Activated CD4-positive, alpha-beta T cell treated with anti-CD3 and anti-CD28 coated beads, Interleukin-2, amount 10 ng/mL, durations not matched to agents 24 days and 14 days (primary cell): ENCODE measurements around the gene TGIF1. TPM values are rescaled to one million over a fixed set of nuclear protein-coding genes. Genes with fewer than 3 reads are reported as not detected.

ENCODE experiments used
- DNase-seq: peaks from one replicate; pipeline ENCODE4 v3.0.0; 2022
- H3K27ac Mint-ChIP-seq: one replicate; pipeline ENCODE4 v1.8.0; 2022; ENCODE audit warnings: mild to moderate bottlenecking, mixed read lengths
- H3K27me3 Mint-ChIP-seq: one replicate; pipeline ENCODE4 v1.8.0; 2022; ENCODE audit warnings: mixed read lengths
- H3K36me3 Mint-ChIP-seq: one replicate; pipeline ENCODE4 v1.8.0; 2022; ENCODE audit warnings: low read depth, mild to moderate bottlenecking, mixed read lengths
- H3K4me1 Mint-ChIP-seq: one replicate; pipeline ENCODE4 v1.8.0; 2021; ENCODE audit warnings: mixed read lengths
- H3K4me3 Mint-ChIP-seq: one replicate; pipeline ENCODE4 v1.8.0; 2022; ENCODE audit warnings: mild to moderate bottlenecking, moderate library complexity, mixed read lengths
- H3K9me3 Mint-ChIP-seq: one replicate; pipeline ENCODE4 v1.8.0; 2021; ENCODE audit warnings: mixed read lengths
- intact Hi-C: fragments of 100-400 bp; cut with micrococcal nuclease; formaldehyde crosslinking; loops from one replicate; pipeline ENCODE4 v1.15.1; 2023
- total RNA-seq: library from RNA; stranded (reverse); gene quantifications from 2 replicates; pipeline ENCODE4 v1.2.3, GENCODE V29; 2022

The TGIF1 gene
- total RNA-seq, 1 donor from 2014 or later = 50.7 TPM

GRCh38 chr18:3447068-3447894 is 2.7 kb upstream of the TGIF1 start:
- H3K9me3 Mint-ChIP-seq = no peaks in the 10 kb centered on the region
- intact Hi-C loops = loop anchor here (2.0 to 5.0 kb wide), 4 partner anchors 35 to 1850 kb away; partner anchors contain the start of gene ZBTB14
- peaks cover 12% of the 10 kb centered on the region for H3K36me3 Mint-ChIP-seq
- no peak for DNase-seq
- peaks cover 27% of the 10 kb centered on the region for H3K4me1 Mint-ChIP-seq
- H3K4me3 Mint-ChIP-seq = peak overlapping the region; percentile 96
- no peaks in the 10 kb centered on the region for H3K27me3 Mint-ChIP-seq
- peak overlapping the region; percentile 99 for H3K27ac Mint-ChIP-seq

DNA sequence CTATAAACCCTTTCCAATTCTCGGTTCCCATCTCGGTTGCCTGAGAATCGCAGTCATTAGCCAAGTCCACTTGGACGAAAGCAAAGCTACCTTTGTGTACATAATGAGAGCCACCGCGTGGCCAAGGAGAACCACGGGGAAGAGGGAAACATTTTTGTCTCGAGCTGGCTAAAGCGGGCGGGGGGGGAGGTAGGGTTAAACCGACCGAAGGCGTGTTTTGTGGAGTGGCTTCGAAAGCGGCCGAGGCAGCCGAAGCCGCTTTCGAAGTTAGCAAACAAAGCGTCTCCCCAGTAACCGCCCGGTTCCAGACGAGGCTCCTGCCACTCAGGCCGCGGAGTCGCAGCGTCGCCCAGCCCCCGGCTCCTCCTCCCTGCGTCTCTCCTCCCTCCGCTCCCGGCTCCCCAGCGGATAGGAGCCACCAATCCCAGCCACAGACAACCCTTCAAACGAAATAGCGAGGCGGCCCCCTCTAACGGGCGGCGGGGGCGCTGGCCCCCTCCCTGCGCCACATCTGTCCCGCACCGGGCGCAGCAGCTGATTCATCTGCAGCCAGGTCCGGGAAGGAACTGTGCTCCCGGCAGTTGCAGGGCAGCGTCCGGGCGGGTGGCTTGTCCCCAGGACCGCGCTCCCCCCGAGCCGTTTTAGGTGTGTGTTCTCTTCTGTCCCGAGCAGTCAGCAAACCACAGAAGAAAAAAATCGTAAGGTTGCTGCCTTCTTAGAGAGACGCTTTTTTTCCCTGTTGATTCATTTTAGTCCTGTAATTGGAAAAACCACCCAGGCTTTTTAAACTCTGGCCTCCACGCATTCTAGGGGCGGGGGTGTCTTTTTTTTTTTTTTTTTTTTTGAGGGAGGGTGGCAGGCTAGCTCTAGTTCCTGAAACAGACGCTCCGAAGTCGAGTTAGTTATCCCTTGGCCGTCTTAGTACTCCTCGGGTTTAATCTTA is 1.8 kb upstream of the TGIF1 start:
- intact Hi-C loops = loop anchor here (1.0 to 5.0 kb wide), 11 partner anchors 36 to 1849 kb away; partner anchors contain the start of gene ZBTB14
- H3K4me3 Mint-ChIP-seq = peak overlapping the region; percentile 96
- H3K36me3 Mint-ChIP-seq = peaks cover 19% of the 10 kb centered on the region
- H3K4me1 Mint-ChIP-seq = peaks cover 35% of the 10 kb centered on the region
- H3K27ac Mint-ChIP-seq = peak overlapping the region; percentile 99
- H3K27me3 Mint-ChIP-seq = no peaks in the 10 kb centered on the region
- H3K9me3 Mint-ChIP-seq = no peaks in the 10 kb centered on the region
- peak; percentile 96 for DNase-seq

DNA sequence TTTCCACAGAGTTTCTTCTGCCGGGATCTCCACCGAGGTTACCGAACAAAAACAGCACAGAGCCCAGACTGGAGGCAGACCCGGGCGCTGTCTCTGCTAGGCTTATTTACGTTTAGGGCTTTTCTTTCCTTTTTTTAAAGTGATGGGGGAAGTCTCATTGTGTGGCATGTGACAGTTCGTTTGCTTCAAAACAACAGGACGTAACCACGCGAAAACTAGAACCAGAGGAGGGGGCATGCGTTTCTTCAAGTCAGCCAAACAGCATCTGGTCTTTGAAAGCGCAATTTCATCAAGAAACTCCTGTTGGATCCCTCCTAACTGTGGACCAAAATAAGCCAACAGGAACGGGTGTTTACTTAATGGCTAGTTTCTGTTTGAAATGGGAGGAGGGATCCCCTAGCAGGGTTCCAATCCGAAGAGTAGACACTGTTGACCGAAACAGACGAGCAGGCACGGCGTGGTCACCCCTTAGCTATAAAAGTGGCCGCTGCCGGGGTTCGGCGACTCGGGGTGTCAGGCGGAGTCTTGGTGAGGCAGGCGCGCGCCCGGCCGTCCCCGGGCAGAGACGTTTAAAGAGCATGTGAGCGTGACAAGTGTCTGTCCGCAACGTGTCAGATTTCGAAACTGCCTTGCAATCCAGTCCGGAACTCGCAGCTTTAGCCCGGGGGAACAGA is 997 bp upstream of the TGIF1 start:
- intact Hi-C loops = loop anchor here (1.0 to 5.0 kb wide), 10 partner anchors 37 to 1848 kb away; partner anchors contain the start of gene ZBTB14
- H3K27me3 Mint-ChIP-seq = no peaks in the 10 kb centered on the region
- peak overlapping the region; percentile 96 for H3K4me3 Mint-ChIP-seq
- H3K4me1 Mint-ChIP-seq = peaks cover 42% of the 10 kb centered on the region
- peak; percentile 94 for DNase-seq
- peaks cover 20% of the 10 kb centered on the region for H3K36me3 Mint-ChIP-seq
- H3K9me3 Mint-ChIP-seq = no peaks in the 10 kb centered on the region
- peak overlapping the region; percentile 99 for H3K27ac Mint-ChIP-seq

- DNase-seq = peak; percentile 91
- peak overlapping the region; percentile 99 for H3K27ac Mint-ChIP-seq
- intact Hi-C loops = loop anchor here (2.0 to 5.0 kb wide), 6 partner anchors 37 to 1848 kb away; partner anchors contain the start of gene ZBTB14
- H3K9me3 Mint-ChIP-seq = no peaks in the 10 kb centered on the region
- H3K36me3 Mint-ChIP-seq = peaks cover 21% of the 10 kb centered on the region
- peak overlapping the region; percentile 96 for H3K4me3 Mint-ChIP-seq
- H3K27me3 Mint-ChIP-seq = no peaks in the 10 kb centered on the region
- H3K4me1 Mint-ChIP-seq = peaks cover 46% of the 10 kb centered on the region
Observed at GRCh38 chr18:3449512-3450011, 410 bp upstream of the TGIF1 start.

GRCh38 chr18:3450799-3451182 is 819 bp downstream of the TGIF1 start:
- intact Hi-C loops = loop anchor here (1.0 to 5.0 kb wide), 4 partner anchors 153 to 808 kb away; partner anchors contain the start of gene MYL12A
- Mint-ChIP-seq H3K9me3 (no peaks in the 10 kb centered on the region), H3K27me3 (no peaks in the 10 kb centered on the region), H3K4me3 (peak overlapping the region; percentile 96), H3K4me1 (peaks cover 55% of the 10 kb centered on the region), H3K36me3 (peaks cover 28% of the 10 kb centered on the region), H3K27ac (peak overlapping the region; percentile 100)
- no peak for DNase-seq

DNA sequence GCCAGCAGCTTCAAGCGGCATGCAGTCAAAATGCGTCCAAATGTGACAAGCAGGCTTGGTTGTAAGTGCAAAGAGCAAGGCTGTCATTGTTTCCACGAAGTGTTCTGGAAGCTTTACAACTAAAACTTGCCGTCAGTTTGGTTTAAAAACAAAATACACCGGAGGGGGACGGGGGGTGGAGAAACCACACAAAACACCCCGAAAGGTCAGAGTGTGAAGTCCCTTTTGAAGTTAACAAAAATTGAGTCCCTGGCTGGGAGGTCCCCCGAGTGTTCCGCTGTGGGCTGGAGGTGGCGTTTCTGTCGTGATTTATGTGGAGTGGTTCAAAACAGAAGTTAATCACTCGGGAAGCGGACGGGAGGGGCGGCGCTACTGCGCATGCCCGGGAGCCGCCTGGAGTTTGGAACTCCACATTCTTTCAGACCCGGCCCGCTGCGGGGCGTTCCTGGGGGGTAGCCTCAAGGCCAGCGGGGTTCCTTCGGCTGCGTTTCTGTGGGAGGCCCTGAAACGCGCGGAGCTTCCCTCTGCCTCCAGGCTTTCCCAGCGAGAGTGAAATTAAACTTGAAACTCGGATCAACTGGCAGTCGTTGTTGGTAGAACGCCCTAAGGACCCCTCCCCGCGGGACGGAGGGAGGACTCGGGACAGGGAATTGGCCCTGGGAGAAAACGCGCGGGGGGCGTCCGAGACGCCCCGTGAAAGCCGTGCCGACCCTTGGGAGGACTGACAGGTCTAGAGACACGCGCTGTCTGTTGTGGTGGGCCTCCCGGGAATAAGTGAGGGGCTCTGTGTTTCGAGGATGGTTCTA is 1.4 kb downstream of the TGIF1 start:
- H3K9me3 Mint-ChIP-seq = no peaks in the 10 kb centered on the region
- H3K4me3 Mint-ChIP-seq = peak overlapping the region; percentile 96
- peaks cover 57% of the 10 kb centered on the region for H3K4me1 Mint-ChIP-seq
- H3K36me3 Mint-ChIP-seq = peaks cover 32% of the 10 kb centered on the region
- intact Hi-C loops = loop anchor here (1.0 to 5.0 kb wide), 4 partner anchors 154 to 809 kb away; partner anchors contain the start of gene MYL12A
- peak; percentile 93 for DNase-seq
- peak overlapping the region; percentile 100 for H3K27ac Mint-ChIP-seq
- H3K27me3 Mint-ChIP-seq = no peaks in the 10 kb centered on the region

DNA sequence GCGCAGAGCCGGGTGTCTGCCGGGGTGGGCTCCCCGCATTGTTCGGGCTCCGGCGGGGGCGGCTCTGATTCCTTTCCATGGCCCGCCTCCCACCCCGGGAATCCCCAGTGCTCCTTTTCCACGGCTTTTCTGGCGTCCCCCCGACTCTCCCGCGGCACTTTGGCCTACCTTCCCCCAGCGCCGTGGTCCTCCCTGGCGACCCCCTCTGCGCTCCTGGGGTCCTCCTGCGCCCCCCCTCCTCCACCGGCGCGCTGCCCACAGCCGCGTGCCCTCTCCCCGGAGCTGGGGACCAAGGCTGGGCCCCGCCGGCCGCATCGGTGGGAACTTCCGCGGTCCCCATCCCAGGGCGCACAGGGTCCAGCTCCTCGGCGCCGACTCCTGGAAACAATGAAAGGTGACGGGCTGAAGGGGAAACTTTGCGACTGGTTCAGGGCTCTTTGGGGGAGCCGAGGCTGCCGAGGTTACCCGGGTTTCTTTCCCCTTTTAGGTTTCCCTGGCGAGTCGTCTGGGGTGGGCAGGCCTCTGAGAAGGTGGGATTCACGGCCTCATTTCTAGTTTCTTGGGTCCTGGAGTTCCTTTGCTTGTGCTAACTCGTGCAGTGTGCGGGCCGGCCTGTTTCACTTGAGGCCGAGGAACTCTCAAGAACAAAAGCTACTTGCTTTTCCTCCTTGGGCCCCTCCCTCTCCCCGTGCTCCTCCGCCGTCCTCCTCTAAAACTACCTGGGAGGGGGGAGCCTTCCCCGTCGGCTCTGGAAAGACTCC is 2.2 kb downstream of the TGIF1 start:
- no peaks in the 10 kb centered on the region for H3K27me3 Mint-ChIP-seq
- intact Hi-C loops = loop anchor here (1.0 to 5.0 kb wide), 4 partner anchors 155 to 810 kb away; partner anchors contain the start of gene MYL12A
- H3K27ac Mint-ChIP-seq = peak overlapping the region; percentile 100
- H3K9me3 Mint-ChIP-seq = no peaks in the 10 kb centered on the region
- H3K4me1 Mint-ChIP-seq = peaks cover 55% of the 10 kb centered on the region
- peaks cover 40% of the 10 kb centered on the region for H3K36me3 Mint-ChIP-seq
- H3K4me3 Mint-ChIP-seq = peak overlapping the region; percentile 96
- DNase-seq = peak; percentile 82

- Mint-ChIP-seq H3K4me1 (peaks cover 59% of the 10 kb centered on the region), H3K4me3 (peak overlapping the region; percentile 96), H3K27me3 (no peaks in the 10 kb centered on the region), H3K9me3 (no peaks in the 10 kb centered on the region), H3K27ac (peak overlapping the region; percentile 100), H3K36me3 (peaks cover 46% of the 10 kb centered on the region)
- intact Hi-C loops = loop anchor here (5.0 kb wide), 1 partner anchor 811 kb away; no protein-coding TSS in a partner anchor
- DNase-seq = peak; percentile 65
Observed at GRCh38 chr18:3452750-3453539, 3.0 kb downstream of the TGIF1 start.

DNA sequence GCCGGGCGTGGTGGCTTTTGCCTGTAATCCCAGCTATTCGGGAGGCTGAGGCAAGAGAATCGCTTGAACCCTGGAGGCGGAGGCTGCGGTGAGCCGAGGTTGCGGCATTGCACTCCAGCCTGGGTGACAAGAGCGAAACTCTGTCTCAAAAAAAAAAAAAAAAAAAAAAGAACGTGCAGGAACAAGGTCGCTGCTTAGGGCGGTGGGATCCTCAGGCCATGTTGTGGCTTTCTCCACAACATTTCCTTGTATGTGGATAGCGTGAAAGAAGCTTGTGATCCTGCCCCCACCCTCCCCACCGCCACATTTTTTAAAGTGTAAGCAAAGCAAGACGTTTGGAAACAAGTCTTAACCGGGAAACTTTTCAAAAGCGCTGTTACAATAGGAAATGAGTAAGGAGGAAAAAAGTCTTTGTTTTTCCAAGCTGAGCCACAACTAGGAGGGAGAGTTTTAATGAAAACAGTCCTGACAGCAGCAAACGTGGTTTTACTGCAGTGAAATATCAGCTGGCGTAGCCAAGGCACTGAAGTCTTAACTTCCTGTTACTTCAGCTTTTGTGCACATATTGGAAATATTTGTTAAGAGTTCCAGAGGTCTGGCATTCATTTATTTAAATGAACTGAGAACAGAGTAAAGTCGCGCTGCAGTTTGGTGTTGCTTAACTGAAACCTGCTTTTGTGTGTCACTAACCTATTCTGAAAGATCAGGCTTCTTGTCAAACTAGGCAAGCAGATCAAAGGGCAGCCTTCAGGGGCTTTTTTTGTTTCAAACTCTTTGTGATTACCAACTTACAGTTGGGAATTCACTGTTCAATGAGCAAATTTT is 3.8 kb downstream of the TGIF1 start:
- H3K9me3 Mint-ChIP-seq = no peaks in the 10 kb centered on the region
- H3K4me3 Mint-ChIP-seq = peak overlapping the region; percentile 96
- peak; percentile 79 for DNase-seq
- H3K4me1 Mint-ChIP-seq = peaks cover 62% of the 10 kb centered on the region
- intact Hi-C loops = loop anchor here (1.0 to 5.0 kb wide), 9 partner anchors 19 to 811 kb away; no protein-coding TSS in a partner anchor
- peaks cover 54% of the 10 kb centered on the region for H3K36me3 Mint-ChIP-seq
- H3K27ac Mint-ChIP-seq = peak overlapping the region; percentile 100
- H3K27me3 Mint-ChIP-seq = no peaks in the 10 kb centered on the region

DNA sequence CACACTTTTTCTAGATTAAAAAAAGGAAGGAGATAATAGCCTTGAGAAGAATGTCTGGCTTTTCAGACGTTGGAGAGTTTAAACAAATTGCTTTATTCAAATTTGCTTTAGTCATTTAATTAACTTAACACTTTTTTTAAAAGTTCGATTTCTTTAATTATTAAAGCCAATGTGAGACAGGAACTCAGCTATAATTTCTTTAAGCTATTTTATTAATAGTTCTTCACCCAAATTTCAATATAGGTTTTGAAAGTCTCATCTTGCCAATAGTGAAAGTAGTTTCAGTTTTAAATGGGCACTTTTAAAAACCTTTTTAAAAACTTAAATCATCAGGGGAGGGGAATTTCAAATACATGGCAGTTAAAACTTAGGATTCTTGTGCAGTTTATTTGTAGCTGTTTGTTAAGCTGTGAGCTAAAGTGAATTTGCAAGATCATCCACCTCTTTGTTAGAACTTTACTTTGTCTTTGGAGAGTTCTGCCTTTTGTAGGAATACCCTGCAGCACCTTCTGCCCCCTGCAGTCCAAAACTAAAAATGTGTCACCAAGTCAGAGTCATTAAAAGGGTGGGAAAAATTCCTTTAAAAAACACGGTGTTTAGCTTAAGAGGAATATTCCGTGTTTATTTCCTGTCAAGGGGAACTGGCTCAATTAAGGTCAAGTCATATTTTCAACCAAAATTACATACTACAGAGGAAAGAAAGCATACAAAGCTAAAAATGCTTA is 4.6 kb downstream of the TGIF1 start:
- DNase-seq = peak; percentile 84
- H3K36me3 Mint-ChIP-seq = peaks cover 61% of the 10 kb centered on the region
- peak overlapping the region; percentile 96 for H3K4me3 Mint-ChIP-seq
- H3K27me3 Mint-ChIP-seq = no peaks in the 10 kb centered on the region
- no peaks in the 10 kb centered on the region for H3K9me3 Mint-ChIP-seq
- H3K4me1 Mint-ChIP-seq = peaks cover 66% of the 10 kb centered on the region
- intact Hi-C loops = loop anchor here (1.0 to 5.0 kb wide), 9 partner anchors 18 to 812 kb away; no protein-coding TSS in a partner anchor
- peak overlapping the region; percentile 100 for H3K27ac Mint-ChIP-seq
